HEK293 (cell line): Measurements from ENCODE around the gene TANK.
A peak's percentile ranks its signal among the peaks of the same experiment; 100 is the strongest.
"Not testable (repeated sequence)": the region's sequence is repeated elsewhere in the genome, so short reads cannot be mapped to it uniquely, and the experiment has no call there.

ENCODE experiments used
- CTCF ChIA-PET: fragments of 350-600 bp; formaldehyde crosslinking; extraction: SDS; loops from one replicate; lab custom pipeline; 2021; ENCODE audit warnings: antibody characterized with exemption; lab: Yijun Ruan, JAX
- POLR2A ChIA-PET: fragments of 300-600 bp; formaldehyde crosslinking; extraction: SDS; loops from one replicate; lab custom pipeline; 2020; ENCODE audit warnings: antibody characterized with exemption, inconsistent platforms; lab: Yijun Ruan, JAX
- H3K27ac ChIP-seq: fragments of 200-500 bp; sonication (Bioruptor generic); 2 replicates; pipeline ENCODE4 v1.5.1; 2014; ENCODE audit warnings: low read depth, low read length, control low read depth, inconsistent platforms; ENCODE audit errors: extremely low read depth
- H3K36me3 ChIP-seq, 2 experiments: fragments of 200-500 bp in 1 of 2; sonication (Bioruptor generic) in 1 of 2; 1 replicate in 1 of 2; 2 replicates in 1 of 2; pipeline ENCODE4 v1.5.1; 2014 to 2017; ENCODE audit warnings: inconsistent platforms in 2 of 2, low read length in 2 of 2; ENCODE audit not compliant: control insufficient read depth in 2 of 2, insufficient read depth in 1 of 2
- H3K4me1 ChIP-seq: fragments of 200-500 bp; sonication (Bioruptor generic); 2 replicates; pipeline ENCODE4 v1.5.1; 2014; ENCODE audit warnings: mild to moderate bottlenecking, low read length, inconsistent platforms; ENCODE audit not compliant: control insufficient read depth, insufficient read depth
- H3K4me3 ChIP-seq: 2 replicates; pipeline ENCODE4 v1.5.1; 2011; ENCODE audit warnings: low read depth, mild to moderate bottlenecking, control low read depth, low read length, moderate library complexity
- H3K9me3 ChIP-seq: fragments of 200-500 bp; sonication (Bioruptor generic); 2 replicates; pipeline ENCODE4 v1.5.1; 2014; ENCODE audit warnings: low read depth, low read length, inconsistent platforms; ENCODE audit not compliant: control insufficient read depth, insufficient read depth
- HOXD13 ChIP-seq: sonication (generic); formaldehyde crosslinking; IDR thresholded peaks from 2 replicates; pipeline ENCODE4 v1.8.0; 2022; ENCODE audit warnings: missing genetic modification reagents, borderline replicate concordance
- SCRT2 ChIP-seq: fragments of 450-650 bp; formaldehyde crosslinking; IDR thresholded peaks from 2 replicates; pipeline ENCODE4 v1.5.1; 2016; ENCODE audit warnings: missing biosample characterization, missing genetic modification characterization
- SP2 ChIP-seq: fragments of 450-650 bp; formaldehyde crosslinking; IDR thresholded peaks from 2 replicates; pipeline ENCODE4 v1.5.1; 2016; ENCODE audit warnings: missing biosample characterization, missing genetic modification characterization
- SP7 ChIP-seq: fragments of 450-650 bp; formaldehyde crosslinking; IDR thresholded peaks from 2 replicates; pipeline ENCODE4 v1.5.1; 2016; ENCODE audit warnings: missing biosample characterization, missing genetic modification characterization
- ZNF174 ChIP-seq: fragments of 450-650 bp; formaldehyde crosslinking; IDR thresholded peaks from 2 replicates; pipeline ENCODE4 v1.5.0; 2017; ENCODE audit warnings: missing biosample characterization, mild to moderate bottlenecking, missing genetic modification characterization
- ZNF184 ChIP-seq: fragments of 450-650 bp; IDR thresholded peaks from 2 replicates; pipeline ENCODE4 v1.5.1; 2018; ENCODE audit warnings: missing biosample characterization, mild to moderate bottlenecking, missing genetic modification characterization
- ZNF2 ChIP-seq: fragments of 450-650 bp; formaldehyde crosslinking; IDR thresholded peaks from 2 replicates; pipeline ENCODE4 v1.5.1; 2016; ENCODE audit warnings: missing biosample characterization, missing genetic modification characterization
- ZNF214 ChIP-seq: fragments of 450-650 bp; formaldehyde crosslinking; IDR thresholded peaks from 2 replicates; pipeline ENCODE4 v1.5.1; 2017; ENCODE audit warnings: missing biosample characterization, mild to moderate bottlenecking, missing genetic modification characterization, borderline replicate concordance
- ZNF266 ChIP-seq: fragments of 450-650 bp; formaldehyde crosslinking; IDR thresholded peaks from 2 replicates; pipeline ENCODE4 v1.5.1; 2016; ENCODE audit warnings: missing biosample characterization, missing genetic modification characterization, low read depth
- ZNF416 ChIP-seq: fragments of 450-650 bp; formaldehyde crosslinking; IDR thresholded peaks from 2 replicates; pipeline ENCODE4 v1.5.1; 2016; ENCODE audit warnings: missing biosample characterization, missing genetic modification characterization
- ZNF529 ChIP-seq: fragments of 450-650 bp; formaldehyde crosslinking; IDR thresholded peaks from 2 replicates; pipeline ENCODE4 v1.5.1; 2017; ENCODE audit warnings: missing genetic modification characterization, missing biosample characterization; ENCODE audit not compliant: insufficient replicate concordance
- ZNF623 ChIP-seq: fragments of 450-650 bp; formaldehyde crosslinking; IDR thresholded peaks from 2 replicates; pipeline ENCODE4 v1.5.1; 2016; ENCODE audit warnings: missing biosample characterization, missing genetic modification characterization
- ZNF747 ChIP-seq: fragments of 450-650 bp; formaldehyde crosslinking; IDR thresholded peaks from 2 replicates; pipeline ENCODE4 v1.5.1; 2016; ENCODE audit warnings: missing biosample characterization, missing genetic modification characterization
- ZNF843 ChIP-seq: fragments of 450-650 bp; formaldehyde crosslinking; IDR thresholded peaks from 2 replicates; pipeline ENCODE4 v1.5.1; 2016; ENCODE audit warnings: missing biosample characterization, missing genetic modification characterization
- TF ChIP-seq, protein P1 (sequence below): fragments of 450-650 bp; formaldehyde crosslinking; IDR thresholded peaks from 2 replicates; pipeline ENCODE4 v1.5.1; 2016; ENCODE audit warnings: missing biosample characterization, missing genetic modification characterization
- TF ChIP-seq, protein P2 (sequence below): sonication (generic); formaldehyde crosslinking; IDR thresholded peaks from 2 replicates; pipeline ENCODE4 v1.8.1; 2022; ENCODE audit warnings: mild to moderate bottlenecking, moderate library complexity, missing genetic modification reagents
- TF ChIP-seq, protein P3 (sequence below): fragments of 450-650 bp; formaldehyde crosslinking; IDR thresholded peaks from 2 replicates; pipeline ENCODE4 v1.5.1; 2016; ENCODE audit warnings: missing biosample characterization, missing genetic modification characterization
- TF ChIP-seq, protein P4 (sequence below): IDR thresholded peaks from 2 replicates; pipeline ENCODE4 v1.6.1; 2011; ENCODE audit warnings: mild to moderate bottlenecking, low read depth, low read length, borderline replicate concordance

The TANK gene

DNA sequence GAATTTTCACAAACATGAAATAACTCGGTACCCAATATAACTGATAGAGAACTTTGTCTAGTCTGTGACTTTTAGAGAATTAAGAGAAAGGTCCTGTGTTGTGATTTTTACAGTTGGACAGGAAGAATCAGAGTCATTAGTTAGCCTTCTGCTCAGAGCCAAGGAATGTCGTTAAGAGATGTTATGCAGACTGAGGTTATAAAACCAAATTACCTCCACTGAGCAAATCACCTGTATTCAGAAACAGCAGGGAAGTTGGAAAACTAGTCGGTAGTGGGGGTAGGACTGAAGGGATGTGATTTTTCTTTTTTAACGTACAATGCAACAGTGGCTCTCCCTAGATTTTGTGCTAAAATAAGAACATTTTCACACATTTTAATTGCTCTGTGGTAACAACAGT lies 18.5 kb downstream of the TANK start:
- Histone ChIP-seq H3K9me3 (no peaks in the 10 kb centered on the region), H3K36me3 (peaks cover 5 to 24% of the 10 kb centered on the region in 2 experiments; a peak in 2 of 3 replicates)

DNA sequence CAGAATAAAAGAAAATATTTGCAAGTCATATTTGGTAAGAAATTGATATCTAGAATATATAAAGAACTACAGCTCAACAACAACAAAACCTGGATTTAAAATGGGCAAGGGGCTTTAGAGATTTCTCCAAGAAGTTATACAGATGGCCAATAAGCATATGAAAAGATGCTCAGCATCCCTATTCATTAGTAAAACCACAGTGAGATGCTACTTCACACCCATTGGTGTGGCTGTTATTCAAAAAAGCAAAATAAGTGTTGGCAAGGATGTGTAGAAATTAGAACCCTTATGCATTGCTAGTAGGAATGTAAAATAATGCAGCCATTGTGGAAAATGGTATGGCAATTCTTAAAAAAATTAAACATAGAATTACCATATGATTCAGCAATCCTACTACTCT lies 29.8 kb downstream of the TANK start:
- POLR2A ChIA-PET = no interaction called here
- TF ChIP-seq, protein P1, sequence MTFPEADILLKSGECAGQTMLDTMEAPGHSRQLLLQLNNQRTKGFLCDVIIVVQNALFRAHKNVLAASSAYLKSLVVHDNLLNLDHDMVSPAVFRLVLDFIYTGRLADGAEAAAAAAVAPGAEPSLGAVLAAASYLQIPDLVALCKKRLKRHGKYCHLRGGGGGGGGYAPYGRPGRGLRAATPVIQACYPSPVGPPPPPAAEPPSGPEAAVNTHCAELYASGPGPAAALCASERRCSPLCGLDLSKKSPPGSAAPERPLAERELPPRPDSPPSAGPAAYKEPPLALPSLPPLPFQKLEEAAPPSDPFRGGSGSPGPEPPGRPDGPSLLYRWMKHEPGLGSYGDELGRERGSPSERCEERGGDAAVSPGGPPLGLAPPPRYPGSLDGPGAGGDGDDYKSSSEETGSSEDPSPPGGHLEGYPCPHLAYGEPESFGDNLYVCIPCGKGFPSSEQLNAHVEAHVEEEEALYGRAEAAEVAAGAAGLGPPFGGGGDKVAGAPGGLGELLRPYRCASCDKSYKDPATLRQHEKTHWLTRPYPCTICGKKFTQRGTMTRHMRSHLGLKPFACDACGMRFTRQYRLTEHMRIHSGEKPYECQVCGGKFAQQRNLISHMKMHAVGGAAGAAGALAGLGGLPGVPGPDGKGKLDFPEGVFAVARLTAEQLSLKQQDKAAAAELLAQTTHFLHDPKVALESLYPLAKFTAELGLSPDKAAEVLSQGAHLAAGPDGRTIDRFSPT (tag by site-specific recombination) = no peak
- TF ChIP-seq ZNF266 (no peak), ZNF184 (tag by site-specific recombination) (no peak), ZNF623 (tag by site-specific recombination) (no peak)
- CTCF ChIA-PET = no interaction called here
- no peaks in the 10 kb centered on the region; the same call in 1 of the 2 replicates for H3K4me1 ChIP-seq
- H3K27ac ChIP-seq = no peak overlapping the region
- H3K36me3 ChIP-seq = no peaks in the 10 kb centered on the region; a peak in 1 of 3 replicates
- no peaks in the 10 kb centered on the region for H3K9me3 ChIP-seq
- no peak overlapping the region for H3K4me3 ChIP-seq

More for the DNA sequence above, 18.5 kb downstream of the TANK start:
- H3K4me3 ChIP-seq = no peak overlapping the region
- TF ChIP-seq, protein P2, sequence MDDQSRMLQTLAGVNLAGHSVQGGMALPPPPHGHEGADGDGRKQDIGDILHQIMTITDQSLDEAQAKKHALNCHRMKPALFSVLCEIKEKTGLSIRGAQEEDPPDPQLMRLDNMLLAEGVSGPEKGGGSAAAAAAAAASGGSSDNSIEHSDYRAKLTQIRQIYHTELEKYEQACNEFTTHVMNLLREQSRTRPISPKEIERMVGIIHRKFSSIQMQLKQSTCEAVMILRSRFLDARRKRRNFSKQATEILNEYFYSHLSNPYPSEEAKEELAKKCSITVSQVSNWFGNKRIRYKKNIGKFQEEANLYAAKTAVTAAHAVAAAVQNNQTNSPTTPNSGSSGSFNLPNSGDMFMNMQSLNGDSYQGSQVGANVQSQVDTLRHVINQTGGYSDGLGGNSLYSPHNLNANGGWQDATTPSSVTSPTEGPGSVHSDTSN (CRISPR knock-in tag) = no peak
- TF ChIP-seq ZNF843 (no peak), ZNF214 (no peak), ZNF174 (tag by site-specific recombination) (no peak), ZNF747 (tag by site-specific recombination) (no peak), ZNF2 (no peak), ZNF416 (tag by site-specific recombination) (no peak), HOXD13 (no peak)
- TF ChIP-seq, protein P3, sequence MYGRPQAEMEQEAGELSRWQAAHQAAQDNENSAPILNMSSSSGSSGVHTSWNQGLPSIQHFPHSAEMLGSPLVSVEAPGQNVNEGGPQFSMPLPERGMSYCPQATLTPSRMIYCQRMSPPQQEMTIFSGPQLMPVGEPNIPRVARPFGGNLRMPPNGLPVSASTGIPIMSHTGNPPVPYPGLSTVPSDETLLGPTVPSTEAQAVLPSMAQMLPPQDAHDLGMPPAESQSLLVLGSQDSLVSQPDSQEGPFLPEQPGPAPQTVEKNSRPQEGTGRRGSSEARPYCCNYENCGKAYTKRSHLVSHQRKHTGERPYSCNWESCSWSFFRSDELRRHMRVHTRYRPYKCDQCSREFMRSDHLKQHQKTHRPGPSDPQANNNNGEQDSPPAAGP = no peak
- no peaks in the 10 kb centered on the region for H3K4me1 ChIP-seq
- POLR2A ChIA-PET = no interaction called here
- no peak overlapping the region for H3K27ac ChIP-seq
- CTCF ChIA-PET = no interaction called here

DNA sequence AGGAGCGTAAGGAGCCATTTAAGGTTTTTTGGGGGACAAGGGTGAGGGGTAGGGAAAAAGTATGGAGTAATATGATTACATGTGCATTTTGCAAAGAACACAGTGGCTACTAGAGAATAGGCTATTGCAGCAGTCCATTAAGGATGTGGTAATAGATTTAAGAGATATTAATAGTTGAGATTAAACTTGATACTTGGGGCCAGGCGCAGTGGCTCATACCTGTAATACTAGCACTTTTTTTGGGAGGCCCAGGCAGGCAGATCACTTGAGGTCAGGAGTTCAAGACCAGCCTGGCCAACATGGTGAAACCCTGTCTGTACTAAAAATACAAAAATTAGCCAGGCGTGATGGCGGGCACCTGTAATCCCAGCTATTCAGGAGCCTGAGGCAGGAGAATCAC lies 35.4 kb downstream of the TANK start:
- POLR2A ChIA-PET, H3K27ac ChIP-seq, CTCF ChIA-PET, H3K4me3 ChIP-seq, H3K4me1 ChIP-seq, H3K9me3 ChIP-seq, H3K36me3 ChIP-seq: not testable (repeated sequence)

DNA sequence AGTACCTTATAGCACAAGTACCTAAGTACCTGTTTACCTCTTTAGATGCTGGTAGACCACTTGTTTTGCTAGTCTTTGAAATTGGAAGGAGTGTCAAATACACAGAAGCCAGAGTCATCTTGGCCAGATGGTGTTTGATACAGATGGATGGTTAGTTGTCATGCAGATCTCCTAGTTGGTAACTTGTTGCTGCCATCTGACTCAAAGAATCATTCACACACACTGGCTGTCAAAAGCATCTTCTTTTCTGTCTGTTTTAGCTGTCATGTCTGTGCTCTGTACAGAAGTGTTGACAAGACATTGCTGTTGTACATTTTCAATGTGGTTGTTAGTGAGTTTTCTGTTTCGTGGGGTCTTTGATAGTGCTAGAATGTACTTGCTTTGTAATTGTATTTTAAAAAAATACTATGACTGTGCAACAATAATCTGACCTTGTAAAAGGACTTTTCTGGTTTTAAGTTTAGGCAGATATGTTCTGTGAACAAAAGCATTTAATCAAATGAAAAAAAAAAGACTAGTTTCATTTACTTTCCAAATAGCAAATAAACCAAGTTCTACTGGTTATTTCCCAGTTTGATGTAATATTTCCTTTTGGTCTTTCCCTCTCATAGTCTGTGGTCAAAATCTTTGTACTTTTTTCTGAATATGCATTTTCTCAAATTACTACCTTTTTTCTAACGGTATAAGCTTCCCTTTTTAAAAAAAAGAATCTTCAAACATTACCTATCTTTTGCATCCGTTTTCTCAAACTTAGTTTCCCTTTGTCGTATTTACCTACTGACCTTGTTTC lies 39.9 kb downstream of the TANK start:
- no peak for TF ChIP-seq SP7
- TF ChIP-seq ZNF529 (tag by site-specific recombination) = no peak
- no peak for TF ChIP-seq ZNF266
- TF ChIP-seq SCRT2 (tag by site-specific recombination) = 0 out of 2 replicates have a peak, but pooled peaks have one; percentile 36
- TF ChIP-seq SP2 (tag by site-specific recombination) = no peak
- TF ChIP-seq, protein P4, sequence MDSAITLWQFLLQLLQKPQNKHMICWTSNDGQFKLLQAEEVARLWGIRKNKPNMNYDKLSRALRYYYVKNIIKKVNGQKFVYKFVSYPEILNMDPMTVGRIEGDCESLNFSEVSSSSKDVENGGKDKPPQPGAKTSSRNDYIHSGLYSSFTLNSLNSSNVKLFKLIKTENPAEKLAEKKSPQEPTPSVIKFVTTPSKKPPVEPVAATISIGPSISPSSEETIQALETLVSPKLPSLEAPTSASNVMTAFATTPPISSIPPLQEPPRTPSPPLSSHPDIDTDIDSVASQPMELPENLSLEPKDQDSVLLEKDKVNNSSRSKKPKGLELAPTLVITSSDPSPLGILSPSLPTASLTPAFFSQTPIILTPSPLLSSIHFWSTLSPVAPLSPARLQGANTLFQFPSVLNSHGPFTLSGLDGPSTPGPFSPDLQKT = no peak
- Histone ChIP-seq H3K27ac (no peak overlapping the region), H3K36me3 (peaks cover 0 to 17% of the 10 kb centered on the region in 2 experiments; a peak in 2 of 3 replicates), H3K9me3 (no peaks in the 10 kb centered on the region), H3K4me1 (no peaks in the 10 kb centered on the region), H3K4me3 (no peak overlapping the region)
- ChIA-PET POLR2A (no interaction called here), CTCF (interaction anchor here (0.6 kb wide), 1 partner anchor 500 kb away, joined by 4 read pairs; no protein-coding TSS in a partner anchor)
